HG02938 (cell line): ENCODE data around the gene TPCN2.

ENCODE experiments used
- ATAC-seq: cut with Tn5 transposase; IDR thresholded peaks from one replicate; pipeline ENCODE4 v1.9.1; 2021; ENCODE audit warnings: mild to moderate bottlenecking, moderate library complexity; ENCODE audit not compliant: unreplicated experiment

Gene TPCN2

GRCh38 chr11:69010361-69010891 is 38.3 kb upstream of the TPCN2 start:
- no peak for ATAC-seq

- ATAC-seq, result no peak
Measured at GRCh38 chr11:69010964-69011623, 37.6 kb upstream of the TPCN2 start.

- ATAC-seq, result no peak
Measured at GRCh38 chr11:69011624-69012091, 37.1 kb upstream of the TPCN2 start.

- ATAC-seq, result no peak
Measured at GRCh38 chr11:69012092-69013008, 36.4 kb upstream of the TPCN2 start.

GRCh38 chr11:69013009-69013951 is 35.5 kb upstream of the TPCN2 start, which contains the start of gene MRGPRF:
Gene MRGPRF (minus strand): TSS chr11:69013246. CDS start chr11:69009901, 3,345 bp downstream.
- no peak for ATAC-seq

- ATAC-seq, result no peak
Measured at GRCh38 chr11:69014084-69014851, 34.5 kb upstream of the TPCN2 start.

GRCh38 chr11:69014898-69015549 is 33.7 kb upstream of the TPCN2 start:
- no peak for ATAC-seq

- ATAC-seq, result no peak
Measured at GRCh38 chr11:69017951-69018350, 30.8 kb upstream of the TPCN2 start.

- ATAC-seq, result no peak
Measured at GRCh38 chr11:69018924-69019323, 29.8 kb upstream of the TPCN2 start.

- ATAC-seq, result no peak
Measured at GRCh38 chr11:69022260-69022659, 26.5 kb upstream of the TPCN2 start.

GRCh38 chr11:69024509-69024908 is 24.2 kb upstream of the TPCN2 start:
- ATAC-seq, result no peak

GRCh38 chr11:69027704-69028372 is 20.9 kb upstream of the TPCN2 start:
- ATAC-seq, result no peak

GRCh38 chr11:69030301-69030700 is 18.4 kb upstream of the TPCN2 start:
- no peak for ATAC-seq

GRCh38 chr11:69032833-69033232 is 15.9 kb upstream of the TPCN2 start:
- no peak for ATAC-seq

GRCh38 chr11:69033431-69033830 is 15.3 kb upstream of the TPCN2 start:
- ATAC-seq, result no peak

GRCh38 chr11:69034123-69034867 is 14.4 kb upstream of the TPCN2 start:
- ATAC-seq, result no peak

- no peak for ATAC-seq
Measured at GRCh38 chr11:69035150-69035945, 13.4 kb upstream of the TPCN2 start.
